NCI-H146 (cell line): ENCODE measurements around the gene MARS1.

Experiments
- DNase-seq: peaks from one replicate; lab custom pipeline; 2025; lab: John Stamatoyannopoulos, UW

Gene MARS1

DNA sequence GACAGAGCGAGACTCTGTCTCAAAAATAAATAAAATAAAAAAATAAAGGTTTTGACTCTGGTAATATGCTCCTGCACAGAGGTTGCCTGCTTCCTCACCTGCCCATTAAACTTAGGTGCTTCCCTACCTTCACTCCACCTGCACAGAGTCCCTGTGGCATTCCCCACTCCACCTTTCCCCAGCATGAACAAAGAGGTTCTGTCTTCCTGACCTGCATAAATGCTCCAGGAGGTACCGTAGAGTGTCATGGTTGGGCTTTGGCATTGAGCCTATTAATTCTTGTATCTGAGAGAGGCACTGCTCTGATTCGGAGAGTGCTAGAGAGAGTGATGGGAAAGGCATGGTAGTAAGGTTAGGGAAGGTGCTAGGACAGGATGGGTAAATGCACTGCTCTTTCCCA lies 14.5 kb upstream of the MARS1 start:
- no peak for DNase-seq

DNA sequence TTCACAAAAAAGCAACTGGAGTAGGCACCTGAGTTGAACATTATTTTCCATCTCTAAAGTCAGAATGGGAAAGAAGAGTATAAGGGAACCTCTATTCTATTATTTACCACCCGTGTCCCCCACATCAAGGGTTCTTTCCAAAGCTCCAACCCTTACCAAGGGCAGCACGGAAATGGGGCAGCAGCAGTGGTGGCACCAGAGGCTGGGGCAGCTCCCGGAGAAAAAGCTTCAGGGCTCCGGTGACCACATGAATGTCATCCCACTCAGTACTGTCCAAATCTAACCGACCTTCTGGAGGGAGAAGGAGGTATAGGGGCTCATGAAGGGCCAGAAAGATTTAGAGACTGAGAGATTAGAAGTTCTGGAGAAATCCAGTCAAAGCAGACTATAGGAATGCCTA lies 14.0 kb upstream of the MARS1 start:
- DNase-seq = no peak

- no peak for DNase-seq
Measured at GRCh38 chr12:57474430-57474829, 13.4 kb upstream of the MARS1 start.

DNA sequence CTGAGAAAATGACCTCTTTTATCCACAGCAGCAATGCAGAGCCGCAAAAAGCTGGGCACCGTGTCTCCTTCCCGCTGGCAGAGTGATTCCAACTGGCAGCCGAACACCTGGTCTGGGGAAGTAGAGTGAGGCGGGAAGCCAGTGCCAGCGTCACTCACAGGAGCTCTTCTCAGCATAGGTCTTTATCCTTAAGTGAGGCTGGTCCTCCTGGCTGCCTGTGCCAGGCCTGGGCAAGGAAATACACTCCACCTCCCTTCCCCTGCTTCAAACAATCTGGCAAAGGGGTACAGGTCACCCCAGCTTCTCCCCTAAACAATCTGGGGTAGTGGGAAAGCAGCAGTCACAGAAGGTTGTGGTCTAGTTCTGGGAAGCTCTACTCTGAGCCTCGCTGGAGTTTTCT lies 13.0 kb upstream of the MARS1 start:
- DNase-seq = no peak

- peak; percentile 38 for DNase-seq
Measured at GRCh38 chr12:57475271-57476161, 12.4 kb upstream of the MARS1 start.

DNA sequence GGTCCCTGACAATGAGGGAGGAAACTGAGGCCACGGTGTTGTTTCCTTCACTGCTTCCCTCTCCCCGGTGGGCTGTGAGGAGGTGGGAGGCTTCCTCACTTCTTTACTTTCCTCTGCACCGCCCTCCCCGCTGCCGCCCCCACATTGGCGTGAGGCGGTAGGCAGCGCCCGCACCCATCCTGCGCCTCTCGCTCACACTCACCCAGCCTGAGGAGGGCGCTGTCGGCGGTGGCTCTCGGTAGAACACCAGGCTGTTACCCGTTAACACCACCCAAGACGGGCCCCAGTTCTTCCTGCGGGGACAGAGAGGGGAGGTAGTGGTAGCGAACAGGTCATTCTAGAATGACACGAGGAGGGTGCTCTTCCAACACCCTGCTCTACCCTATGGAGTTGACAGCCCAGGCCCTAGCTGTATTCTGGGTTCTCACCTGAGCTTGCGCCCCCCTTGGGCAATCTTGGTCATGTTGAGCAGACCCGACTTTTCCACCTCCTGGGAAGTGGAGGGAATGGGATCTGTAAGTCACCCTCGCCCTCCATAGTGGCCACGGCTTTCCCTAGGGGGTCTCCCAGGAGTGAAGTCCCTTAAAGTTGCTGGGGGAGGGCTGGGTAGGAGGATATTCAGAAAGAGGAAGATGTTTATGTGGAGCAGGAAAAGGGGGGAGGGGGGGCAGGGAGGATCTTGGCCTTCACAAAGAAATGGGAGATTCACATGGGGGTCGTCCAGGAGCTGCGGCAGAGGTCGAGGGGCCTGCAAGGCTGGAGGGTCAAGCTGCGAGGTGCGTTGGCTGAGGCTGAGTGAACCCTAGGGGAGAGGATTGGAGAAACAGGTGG lies 11.5 kb upstream of the MARS1 start:
- DNase-seq = no peak

DNA sequence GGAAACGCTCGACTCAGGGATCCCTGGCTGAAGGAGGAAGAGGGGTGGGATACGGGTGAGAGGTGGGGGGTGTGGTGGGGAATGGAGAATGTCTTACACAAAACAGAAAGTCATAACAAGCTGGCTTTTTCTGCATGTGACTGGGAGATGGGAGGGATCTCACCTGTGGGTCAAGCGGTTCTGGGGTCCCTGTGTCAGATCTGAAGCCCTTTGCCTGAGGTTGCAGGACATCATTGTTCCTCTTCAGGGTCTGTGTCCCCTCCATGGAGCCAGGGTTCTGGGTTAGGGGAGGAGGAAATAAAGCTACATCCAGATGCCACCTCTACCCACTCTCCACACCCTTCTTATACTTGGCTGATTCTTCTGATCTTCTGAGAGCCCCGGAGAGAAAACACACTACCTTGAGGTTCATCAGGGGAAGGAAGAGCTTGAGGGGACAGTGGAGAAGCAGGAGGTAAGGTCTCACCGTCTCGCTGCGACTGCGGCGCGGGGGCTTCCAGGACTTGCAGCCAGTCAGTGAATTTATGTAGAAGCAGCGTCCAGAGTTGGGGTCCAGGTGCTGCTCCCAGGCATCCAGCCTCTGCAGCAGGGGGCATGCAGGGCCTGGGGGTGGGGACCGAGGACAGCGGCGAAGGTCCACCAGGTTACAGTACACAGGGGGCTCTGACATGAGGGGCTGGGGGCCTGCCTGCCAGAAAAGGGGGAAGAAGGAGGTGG lies 10.7 kb upstream of the MARS1 start:
- no peak for DNase-seq

DNA sequence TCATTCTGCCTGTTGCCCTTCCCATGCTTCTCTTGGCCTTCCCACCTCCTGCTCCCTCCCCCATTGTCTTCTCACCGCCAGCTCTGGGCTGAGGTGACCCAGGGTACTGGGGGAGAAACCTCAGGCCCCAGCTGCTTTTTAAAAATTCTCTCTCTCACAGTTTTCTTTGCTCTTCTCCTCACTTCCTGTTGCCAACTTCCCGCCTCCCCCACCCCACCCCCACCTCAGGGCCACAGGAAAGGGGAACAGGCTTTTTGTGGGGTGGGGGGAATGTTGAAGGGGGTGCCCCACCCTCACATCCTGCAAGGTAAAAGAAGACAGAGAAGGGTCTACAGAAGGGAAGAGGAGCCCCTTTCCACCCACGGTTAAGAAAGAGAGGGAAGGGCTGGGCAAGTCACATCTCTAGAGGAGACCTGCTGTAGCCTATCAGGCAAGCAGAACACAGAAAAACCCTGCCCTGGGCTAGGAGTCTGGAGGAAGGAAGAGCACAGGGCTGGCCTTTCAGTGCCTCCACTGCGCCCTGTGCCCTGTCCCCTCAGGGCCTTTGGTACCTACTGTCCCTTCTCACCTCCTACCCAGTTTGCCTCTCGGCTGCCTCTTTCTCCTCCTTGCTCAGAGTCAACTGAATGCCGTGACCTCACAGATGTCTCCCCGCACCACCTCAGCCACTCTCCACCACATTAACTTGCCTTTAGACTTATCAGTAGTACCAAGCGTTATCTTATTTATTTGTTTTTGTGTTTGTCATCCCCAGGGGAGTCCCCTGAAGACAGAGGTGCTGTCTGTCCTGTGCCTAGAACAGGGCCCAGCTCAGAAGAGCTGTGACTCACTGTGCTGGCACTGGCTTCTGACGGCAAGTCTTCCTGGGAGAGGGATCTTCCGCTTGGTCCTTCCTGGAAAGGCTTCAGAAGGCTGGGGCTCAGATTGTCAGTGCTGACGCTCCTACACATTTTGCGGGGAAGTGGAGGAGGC lies 9.9 kb upstream of the MARS1 start:
- no peak for DNase-seq

GRCh38 chr12:57479043-57479375 lies 8.9 kb upstream of the MARS1 start:
- DNase-seq = no peak

- DNase-seq = no peak
Measured at GRCh38 chr12:57479376-57480115, 8.3 kb upstream of the MARS1 start, which contains the start of gene ARHGAP9. Gene ARHGAP9, minus strand, starts transcription at chr12:57479866. Its CDS starts 460 bp downstream, at chr12:57479406.

DNA sequence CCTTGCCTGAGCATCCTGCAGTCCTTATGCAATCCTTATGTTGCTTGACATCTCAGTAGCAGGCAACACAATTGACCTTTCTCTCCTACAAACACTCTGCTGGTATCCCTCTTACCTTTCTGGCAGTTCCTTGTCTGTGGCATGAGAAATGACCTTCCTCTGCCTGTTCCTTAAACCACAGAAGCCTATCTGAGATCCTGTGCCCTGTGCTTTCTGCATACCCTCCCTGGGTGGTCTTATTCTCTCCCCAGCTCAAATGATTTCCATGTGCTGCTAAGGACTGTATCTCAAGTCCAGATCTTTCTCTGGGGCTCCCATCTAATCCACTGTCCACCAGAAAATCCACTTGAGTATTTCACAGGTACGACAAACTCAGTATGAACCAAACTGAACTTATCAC lies 6.2 kb upstream of the MARS1 start:
- DNase-seq = no peak

GRCh38 chr12:57483466-57483865 lies 4.4 kb upstream of the MARS1 start:
- no peak for DNase-seq

- no peak for DNase-seq
Measured at GRCh38 chr12:57485695-57486094, 2.2 kb upstream of the MARS1 start.

GRCh38 chr12:57487055-57487596 lies 742 bp upstream of the MARS1 start:
- no peak for DNase-seq

DNA sequence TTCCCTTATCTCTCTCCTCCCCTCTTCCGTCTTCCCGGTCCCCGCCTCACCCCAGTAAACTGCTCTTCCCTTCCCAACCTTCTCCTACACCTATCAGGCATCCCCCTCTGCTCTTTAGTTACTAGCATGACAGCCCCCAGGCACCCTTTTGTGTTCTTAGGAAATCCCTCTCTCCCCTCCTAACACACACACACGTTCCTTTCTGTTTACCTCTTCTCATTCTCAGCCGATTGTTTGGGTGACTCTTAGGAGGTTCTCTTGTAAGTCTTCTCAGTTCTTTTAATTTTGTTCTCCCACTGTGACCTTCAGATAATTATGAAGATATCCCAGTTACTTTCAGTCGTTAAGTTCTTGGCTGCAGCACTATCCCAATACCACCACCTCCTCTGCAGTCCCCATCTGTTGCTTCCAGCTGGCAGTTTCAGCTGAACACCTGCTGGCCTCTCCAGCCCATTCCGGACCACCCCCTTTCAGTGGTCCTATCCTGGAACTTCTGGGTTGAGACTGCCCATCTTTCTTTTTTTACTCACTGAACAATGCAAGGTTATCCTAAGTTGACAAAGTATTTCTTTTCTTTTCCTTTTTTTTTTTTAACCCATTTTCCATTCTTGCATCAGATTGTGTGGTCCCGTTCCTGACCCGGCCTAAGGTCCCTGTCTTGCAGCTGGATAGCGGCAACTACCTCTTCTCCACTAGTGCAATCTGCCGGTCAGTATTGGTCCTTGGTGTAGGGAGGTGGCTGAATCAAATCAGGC lies 711 bp downstream of the MARS1 start:
- peak; percentile 23 for DNase-seq

DNA sequence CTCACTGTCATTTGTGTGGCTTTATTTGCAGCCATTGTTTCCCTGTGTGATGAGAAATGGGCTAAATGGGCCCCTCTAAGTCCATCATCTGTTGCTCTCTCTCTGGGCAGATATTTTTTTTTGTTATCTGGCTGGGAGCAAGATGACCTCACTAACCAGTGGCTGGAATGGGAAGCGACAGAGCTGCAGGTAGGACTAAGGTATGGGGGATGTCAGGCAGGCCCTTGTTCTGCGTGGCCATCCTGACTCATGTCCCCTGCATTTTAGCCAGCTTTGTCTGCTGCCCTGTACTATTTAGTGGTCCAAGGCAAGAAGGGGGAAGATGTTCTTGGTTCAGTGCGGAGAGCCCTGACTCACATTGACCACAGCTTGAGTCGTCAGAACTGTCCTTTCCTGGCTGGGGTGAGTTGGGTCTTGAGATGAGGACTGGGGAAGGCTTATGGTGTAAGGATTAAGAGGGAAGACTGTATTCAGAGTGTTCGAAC lies 1.3 kb downstream of the MARS1 start:
- DNase-seq = no peak

GRCh38 chr12:57490126-57490525 lies 2.3 kb downstream of the MARS1 start:
- DNase-seq = no peak

- no peak for DNase-seq
Measured at GRCh38 chr12:57491393-57492280, 3.8 kb downstream of the MARS1 start.
